Activated T-helper 9 cell treated with anti-CD3 and anti-CD28 coated beads, Interleukin-2, amount 50 U/mL, for 16 hours (primary cell): ENCODE data around the gene GPR176.
A peak's percentile ranks its signal among the peaks of the same experiment; 100 is the strongest.

ENCODE experiments used
- DNase-seq: peaks from one replicate; pipeline ENCODE4 v3.0.0-alpha.2; 2020; ENCODE audit warnings: low read depth

GPR176 gene

GRCh38 chr15:39782441-39783138, 137.5 kb downstream of the GPR176 start, which contains the start of gene FSIP1:
Gene FSIP1, minus strand, starts transcription at chr15:39782841. Its CDS starts 6,317 bp downstream, at chr15:39776524.
- peak; percentile 91 for DNase-seq

GRCh38 chr15:39781967-39782302, 138.1 kb downstream of the GPR176 start:
- DNase-seq = no peak

GRCh38 chr15:39781147-39781966, 138.7 kb downstream of the GPR176 start:
- no peak for DNase-seq

- DNase-seq = no peak
Measured at GRCh38 chr15:39778021-39778420, 142.0 kb downstream of the GPR176 start.

- DNase-seq = no peak
Measured at GRCh38 chr15:39777496-39777895, 142.6 kb downstream of the GPR176 start.

- no peak for DNase-seq
Measured at GRCh38 chr15:39776068-39776467, 144.0 kb downstream of the GPR176 start.

- DNase-seq = no peak
Measured at GRCh38 chr15:39774688-39775267, 145.3 kb downstream of the GPR176 start.

- no peak for DNase-seq
Measured at GRCh38 chr15:39770748-39771689, 149.0 kb downstream of the GPR176 start.

- no peak for DNase-seq
Measured at GRCh38 chr15:39767921-39768320, 152.1 kb downstream of the GPR176 start.

GRCh38 chr15:39761006-39761405, 159.1 kb downstream of the GPR176 start:
- no peak for DNase-seq

GRCh38 chr15:39756806-39757522, 163.1 kb downstream of the GPR176 start:
- no peak for DNase-seq

- no peak for DNase-seq
Measured at GRCh38 chr15:39752991-39753390, 167.1 kb downstream of the GPR176 start.

GRCh38 chr15:39752246-39752645, 167.8 kb downstream of the GPR176 start:
- no peak for DNase-seq
